ENCODE measurements around the gene ENPP6.
A peak's percentile ranks its signal among the peaks of the same experiment; 100 is the strongest.

The ENPP6 gene

DNA sequence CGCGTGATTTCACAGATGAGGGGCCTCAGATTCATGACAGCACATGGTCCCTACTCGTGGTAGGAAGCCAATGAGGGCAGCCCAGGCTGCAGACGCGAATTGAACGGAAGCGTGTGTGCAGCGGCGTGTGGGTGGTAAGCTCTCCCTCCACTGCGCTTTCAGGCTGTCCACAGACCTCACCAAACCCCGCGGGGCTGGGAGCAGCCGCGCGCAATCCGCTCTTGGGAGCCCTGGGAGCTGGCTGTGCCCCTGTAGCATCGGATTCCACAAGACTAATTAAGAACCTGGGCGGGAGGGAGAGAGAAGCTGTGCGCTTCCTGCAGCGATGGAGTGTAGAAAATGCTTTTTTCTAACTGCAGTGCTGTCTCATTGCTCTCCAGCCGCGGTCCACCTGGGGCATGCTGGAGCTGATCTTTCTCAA, 177.7 kb downstream of the ENPP6 start:
- no peak overlapping the region for H3K4me3 ChIP-seq (ENCODE audit: control insufficient read depth, low read depth, low read length)
- TF ChIP-seq, protein P1, sequence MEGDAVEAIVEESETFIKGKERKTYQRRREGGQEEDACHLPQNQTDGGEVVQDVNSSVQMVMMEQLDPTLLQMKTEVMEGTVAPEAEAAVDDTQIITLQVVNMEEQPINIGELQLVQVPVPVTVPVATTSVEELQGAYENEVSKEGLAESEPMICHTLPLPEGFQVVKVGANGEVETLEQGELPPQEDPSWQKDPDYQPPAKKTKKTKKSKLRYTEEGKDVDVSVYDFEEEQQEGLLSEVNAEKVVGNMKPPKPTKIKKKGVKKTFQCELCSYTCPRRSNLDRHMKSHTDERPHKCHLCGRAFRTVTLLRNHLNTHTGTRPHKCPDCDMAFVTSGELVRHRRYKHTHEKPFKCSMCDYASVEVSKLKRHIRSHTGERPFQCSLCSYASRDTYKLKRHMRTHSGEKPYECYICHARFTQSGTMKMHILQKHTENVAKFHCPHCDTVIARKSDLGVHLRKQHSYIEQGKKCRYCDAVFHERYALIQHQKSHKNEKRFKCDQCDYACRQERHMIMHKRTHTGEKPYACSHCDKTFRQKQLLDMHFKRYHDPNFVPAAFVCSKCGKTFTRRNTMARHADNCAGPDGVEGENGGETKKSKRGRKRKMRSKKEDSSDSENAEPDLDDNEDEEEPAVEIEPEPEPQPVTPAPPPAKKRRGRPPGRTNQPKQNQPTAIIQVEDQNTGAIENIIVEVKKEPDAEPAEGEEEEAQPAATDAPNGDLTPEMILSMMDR (conservative IDR thresholded peaks at IDR 0.05; ENCODE audit: control insufficient read depth, insufficient read depth, low read depth, low read length), result no peak
- peak; percentile 3 for DNase-seq (ENCODE audit: low read depth)
